ENCODE results near the gene AMELY.

DNA sequence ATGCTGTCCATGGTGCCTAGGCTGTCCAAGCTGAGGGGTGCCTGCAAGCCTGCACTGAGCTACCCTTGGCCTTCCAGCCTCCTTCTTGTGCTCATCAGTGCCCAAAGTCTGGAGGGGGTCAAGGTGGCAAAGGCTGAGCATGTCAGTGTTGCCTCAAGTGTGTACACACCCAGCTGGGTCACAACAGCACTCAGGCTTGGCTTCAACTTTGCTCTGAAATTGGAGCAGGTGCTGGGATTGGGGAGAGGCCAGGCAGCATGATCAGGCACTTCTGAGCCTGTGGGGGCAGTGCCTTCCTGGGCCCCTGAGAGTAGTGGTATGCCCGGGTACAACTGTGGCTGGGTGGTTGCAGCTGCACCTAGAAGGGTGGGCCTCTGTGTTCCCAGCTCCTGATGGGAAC lies 17.7 kb upstream of the AMELY start:
- TF ChIP-seq EZH2 (IDR thresholded peaks at IDR 0.05; ENCODE audit: borderline replicate concordance) = no peak
- TF ChIP-seq, protein P1, sequence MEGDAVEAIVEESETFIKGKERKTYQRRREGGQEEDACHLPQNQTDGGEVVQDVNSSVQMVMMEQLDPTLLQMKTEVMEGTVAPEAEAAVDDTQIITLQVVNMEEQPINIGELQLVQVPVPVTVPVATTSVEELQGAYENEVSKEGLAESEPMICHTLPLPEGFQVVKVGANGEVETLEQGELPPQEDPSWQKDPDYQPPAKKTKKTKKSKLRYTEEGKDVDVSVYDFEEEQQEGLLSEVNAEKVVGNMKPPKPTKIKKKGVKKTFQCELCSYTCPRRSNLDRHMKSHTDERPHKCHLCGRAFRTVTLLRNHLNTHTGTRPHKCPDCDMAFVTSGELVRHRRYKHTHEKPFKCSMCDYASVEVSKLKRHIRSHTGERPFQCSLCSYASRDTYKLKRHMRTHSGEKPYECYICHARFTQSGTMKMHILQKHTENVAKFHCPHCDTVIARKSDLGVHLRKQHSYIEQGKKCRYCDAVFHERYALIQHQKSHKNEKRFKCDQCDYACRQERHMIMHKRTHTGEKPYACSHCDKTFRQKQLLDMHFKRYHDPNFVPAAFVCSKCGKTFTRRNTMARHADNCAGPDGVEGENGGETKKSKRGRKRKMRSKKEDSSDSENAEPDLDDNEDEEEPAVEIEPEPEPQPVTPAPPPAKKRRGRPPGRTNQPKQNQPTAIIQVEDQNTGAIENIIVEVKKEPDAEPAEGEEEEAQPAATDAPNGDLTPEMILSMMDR (IDR thresholded peaks at IDR 0.05; ENCODE audit: poor library complexity) = no peak

All from hepatocyte (in vitro differentiated cells).